ENCODE measurements around the gene FURIN.
A peak's percentile ranks its signal among the peaks of the same experiment; 100 is the strongest.

Gene FURIN

GRCh38 chr15:90913398-90913944, 45.1 kb downstream of the FURIN start:
- no peak overlapping the region for H3K4me3 ChIP-seq (ENCODE audit: low read depth, low read length)
- peaks cover 25 to 94% of the 10 kb centered on the region in 2 experiments for H3K36me3 ChIP-seq (ENCODE audit: control insufficient read depth in 2 of 2, insufficient read depth in 1 of 2, low read length in 2 of 2)
- CTCF ChIA-PET, result interaction anchor here (0.6 to 2.9 kb wide), 5 partner anchors 10 to 109 kb away, joined by 3 to 10 read pairs (median 3); partner anchors contain the start of genes HDDC3, MAN2A2 and UNC45A
- no peaks in the 10 kb centered on the region for H3K9me3 ChIP-seq (ENCODE audit: control insufficient read depth, insufficient read depth, low read depth, low read length)
- TF ChIP-seq PRDM10 (tag by site-specific recombination; IDR thresholded peaks at IDR 0.05), result 0 out of 2 replicates have a peak, but pooled peaks have one; percentile 26
- no peak for TF ChIP-seq ZBTB11 (tag by site-specific recombination; conservative IDR thresholded peaks at IDR 0.05; ENCODE audit: low read depth)
- no peaks in the 10 kb centered on the region for H3K4me1 ChIP-seq (ENCODE audit: control insufficient read depth, insufficient read depth, low read length)
- POLR2A ChIA-PET, result interaction anchor here (1.0 to 1.4 kb wide), 3 partner anchors 10 to 41 kb away, joined by 3 to 4 read pairs (median 4); partner anchors contain the start of genes MAN2A2 and RCCD1
- no peak overlapping the region for H3K27ac ChIP-seq (ENCODE audit: extremely low read depth, low read depth, low read length)

GRCh38 chr15:90914305-90915080, 46.1 kb downstream of the FURIN start:
- ChIA-PET CTCF (interaction anchor here (0.6 to 2.9 kb wide), 5 partner anchors 17 to 141 kb away, joined by 3 to 10 read pairs (median 3); partner anchors contain the start of genes HDDC3 and UNC45A), POLR2A (interaction anchor here (0.8 to 1.4 kb wide), 5 partner anchors 8 to 40 kb away, joined by 3 to 4 read pairs (median 3); partner anchors contain the start of genes MAN2A2 and RCCD1)
- Histone ChIP-seq H3K4me1 (ENCODE audit: control insufficient read depth, insufficient read depth, low read length) (no peaks in the 10 kb centered on the region), H3K27ac (ENCODE audit: extremely low read depth, low read depth, low read length) (no peak overlapping the region), H3K4me3 (ENCODE audit: low read depth, low read length) (no peak overlapping the region), H3K36me3 (ENCODE audit: control insufficient read depth in 2 of 2, insufficient read depth in 1 of 2, low read length in 2 of 2) (peaks cover 26 to 97% of the 10 kb centered on the region in 2 experiments), H3K9me3 (ENCODE audit: control insufficient read depth, insufficient read depth, low read depth, low read length) (no peaks in the 10 kb centered on the region)
- TF ChIP-seq WT1 (tag by site-specific recombination; IDR thresholded peaks at IDR 0.05) (no peak), ZNF747 (tag by site-specific recombination; IDR thresholded peaks at IDR 0.05) (no peak), ZNF19 (tag by site-specific recombination; IDR thresholded peaks at IDR 0.05; ENCODE audit: low read depth) (no peak), ZNF341 (tag by site-specific recombination; IDR thresholded peaks at IDR 0.05; ENCODE audit: low read depth) (no peak), ZNF239 (tag by site-specific recombination; IDR thresholded peaks at IDR 0.05) (no peak), GLI2 (tag by site-specific recombination; IDR thresholded peaks at IDR 0.05; ENCODE audit: borderline replicate concordance, low read depth) (no peak), ZNF311 (tag by site-specific recombination; IDR thresholded peaks at IDR 0.05; ENCODE audit: borderline replicate concordance) (no peak), ZNF514 (tag by site-specific recombination; IDR thresholded peaks at IDR 0.05) (no peak), PRDM1 (tag by site-specific recombination; IDR thresholded peaks at IDR 0.05) (no peak), ZNF202 (tag by site-specific recombination; IDR thresholded peaks at IDR 0.05; ENCODE audit: borderline replicate concordance) (no peak), SP3 (tag by site-specific recombination; IDR thresholded peaks at IDR 0.05) (no peak), ZNF548 (tag by site-specific recombination; IDR thresholded peaks at IDR 0.05) (no peak), ZNF585B (tag by site-specific recombination; IDR thresholded peaks at IDR 0.05) (no peak), ZNF488 (tag by site-specific recombination; IDR thresholded peaks at IDR 0.05) (no peak), ZSCAN30 (tag by site-specific recombination; IDR thresholded peaks at IDR 0.05) (no peak), INSM2 (tag by site-specific recombination; IDR thresholded peaks at IDR 0.05) (no peak), ZNF223 (tag by site-specific recombination; IDR thresholded peaks at IDR 0.05) (no peak), EGR2 (tag by site-specific recombination; IDR thresholded peaks at IDR 0.05; ENCODE audit: low read depth) (no peak)

Data from HEK293 (cell line).